Ascending aorta (tissue), 2 donors: Measurements from ENCODE around the gene CAMK1D. TPM values are rescaled to one million over a fixed set of nuclear protein-coding genes. Genes with fewer than 3 reads are reported as not detected.
"Not testable (repeated sequence)": the region's sequence is repeated elsewhere in the genome, so short reads cannot be mapped to it uniquely, and the experiment has no call there.

ENCODE experiments used
- DNase-seq, 2 donors: peaks; one replicate each; pipeline ENCODE4 v3.0.0-alpha.2; 2019; ENCODE audit warnings: low spot score in 2 of 2
- H3K27ac ChIP-seq, 2 donors: fragments of 200-600 bp; sonication (generic); one replicate each; pipeline ENCODE4 v1.5.1; 2016 to 2017; ENCODE audit warnings: mild to moderate bottlenecking in 1 of 2
- H3K27me3 ChIP-seq: fragments of 200-600 bp; sonication (generic); one replicate; pipeline ENCODE4 v1.5.1; 2017
- H3K36me3 ChIP-seq, 2 donors: fragments of 200-600 bp; sonication (generic); one replicate each; pipeline ENCODE4 v1.5.1; 2016
- H3K4me1 ChIP-seq, 2 donors: fragments of 200-600 bp; sonication (generic); one replicate each; pipeline ENCODE4 v1.5.1; 2016 to 2017; ENCODE audit warnings: mild to moderate bottlenecking in 1 of 2
- H3K4me3 ChIP-seq, 2 donors: fragments of 200-600 bp; sonication (generic); one replicate each; pipeline ENCODE4 v1.5.1; 2016 to 2017; ENCODE audit warnings: mild to moderate bottlenecking in 1 of 2
- H3K9me3 ChIP-seq, 2 donors: fragments of 200-600 bp; sonication (generic); one replicate each; pipeline ENCODE4 v1.5.1; 2016
- CTCF ChIP-seq, 3 experiments: fragments of 200-600 bp in 2 of 3; fragments of 450-650 bp in 1 of 3; sonication (generic) in 2 of 3; IDR thresholded peaks; one replicate each; pipeline ENCODE4 v1.5.1; 2016 to 2019; ENCODE audit warnings: antibody characterized with exemption in 3 of 3, mild to moderate bottlenecking in 1 of 3, moderate library complexity in 1 of 3
- intact Hi-C: fragments of 100-400 bp; cut with DNase I; formaldehyde crosslinking; loops from one replicate; pipeline ENCODE4 v1.15.1; 2023
- total RNA-seq: library from RNA; depleted of rRNA; stranded (reverse); fragments of >200 nt; gene quantifications from one replicate; pipeline ENCODE4 v1.1.0, GENCODE V29; 2016

Gene CAMK1D
- total RNA-seq, 1 donor from 2014 or later: 4.2 TPM

- Histone ChIP-seq H3K36me3 (no peaks in the 10 kb centered on the region), H3K27ac (no peak overlapping the region), H3K4me1 (peaks cover 3 to 10% of the 10 kb centered on the region in 2 donors), H3K27me3 (no peaks in the 10 kb centered on the region), H3K9me3 (no peaks in the 10 kb centered on the region), H3K4me3 (no peak overlapping the region)
- DNase-seq: no peak
- intact Hi-C loops: no loop called here
- TF ChIP-seq CTCF (IDR thresholded peaks at IDR 0.05): no peak
These were observed 140.5 kb downstream of the CAMK1D start for GRCh38 chr10:12489806-12490205.

- intact Hi-C loops: no loop called here
- no peaks in the 10 kb centered on the region for H3K9me3 ChIP-seq
- TF ChIP-seq CTCF (IDR thresholded peaks at IDR 0.05): no peak
These were observed 141.6 kb downstream of the CAMK1D start for GRCh38 chr10:12490963-12491362.

GRCh38 chr10:12491491-12491890 is 142.1 kb downstream of the CAMK1D start:
- intact Hi-C loops: no loop called here
- no peak overlapping the region for H3K27ac ChIP-seq
- H3K4me1 ChIP-seq: no peaks in the 10 kb centered on the region
- no peaks in the 10 kb centered on the region for H3K27me3 ChIP-seq
- no peaks in the 10 kb centered on the region for H3K9me3 ChIP-seq
- H3K36me3 ChIP-seq: no peaks in the 10 kb centered on the region
- no peak for TF ChIP-seq CTCF (IDR thresholded peaks at IDR 0.05)
- no peak overlapping the region for H3K4me3 ChIP-seq
- DNase-seq: no peak

More at GRCh38 chr10:12490963-12491362, 141.6 kb downstream of the CAMK1D start:
- no peak for DNase-seq
- Histone ChIP-seq H3K27ac (no peak overlapping the region), H3K36me3 (no peaks in the 10 kb centered on the region), H3K4me3 (no peak overlapping the region), H3K4me1 (peaks cover 0 to 2% of the 10 kb centered on the region in 2 donors), H3K27me3 (no peaks in the 10 kb centered on the region)

- no peak for DNase-seq
- Histone ChIP-seq H3K9me3 (no peaks in the 10 kb centered on the region), H3K27me3 (no peaks in the 10 kb centered on the region), H3K27ac (no peak overlapping the region), H3K4me3 (no peak overlapping the region), H3K4me1 (no peaks in the 10 kb centered on the region), H3K36me3 (no peaks in the 10 kb centered on the region)
- intact Hi-C loops: no loop called here
- no peak for TF ChIP-seq CTCF (IDR thresholded peaks at IDR 0.05)
These were observed 142.7 kb downstream of the CAMK1D start for GRCh38 chr10:12492016-12492415.

GRCh38 chr10:12497046-12497445 is 147.7 kb downstream of the CAMK1D start:
- H3K9me3 ChIP-seq, intact Hi-C loops, DNase-seq, H3K27ac ChIP-seq, H3K4me3 ChIP-seq, H3K27me3 ChIP-seq, H3K4me1 ChIP-seq, H3K36me3 ChIP-seq: not testable (repeated sequence)

GRCh38 chr10:12499076-12499986 is 150.0 kb downstream of the CAMK1D start:
- TF ChIP-seq CTCF (IDR thresholded peaks at IDR 0.05): no peak
- Histone ChIP-seq H3K36me3 (no peaks in the 10 kb centered on the region), H3K27ac (no peak overlapping the region), H3K9me3 (no peaks in the 10 kb centered on the region), H3K4me3 (no peak overlapping the region), H3K27me3 (no peaks in the 10 kb centered on the region), H3K4me1 (peaks cover 5 to 9% of the 10 kb centered on the region in 2 donors)
- intact Hi-C loops: no loop called here
- DNase-seq: peak in 1 of 2 donors; percentile 47
